GM23248 (cell line): Measurements from ENCODE around the gene SMIM22. TPM values are rescaled to one million over a fixed set of nuclear protein-coding genes. Genes with fewer than 3 reads are reported as not detected.

Experiments used
- DNase-seq: peaks from one replicate; pipeline ENCODE4 v3.0.0-alpha.2; 2015
- H2AFZ ChIP-seq: fragments of 200-600 bp; sonication (generic); 2 replicates; pipeline ENCODE4 v1.6.1; 2016; ENCODE audit warnings: antibody characterized with exemption
- H3F3A ChIP-seq: fragments of 200-600 bp; sonication (generic); 2 replicates; pipeline ENCODE4 v1.6.1; 2016; ENCODE audit warnings: mild to moderate bottlenecking, antibody characterized with exemption, mixed run types; ENCODE audit not compliant: insufficient read depth
- H3K27ac ChIP-seq: fragments of 200-600 bp; sonication (generic); 2 replicates; pipeline ENCODE4 v1.5.1; 2016; ENCODE audit warnings: mild to moderate bottlenecking
- H3K27me3 ChIP-seq: fragments of 200-600 bp; sonication (generic); replicated peaks from 2 replicates; pipeline ENCODE4 v1.6.1; 2016; ENCODE audit warnings: mild to moderate bottlenecking; ENCODE audit not compliant: insufficient read depth
- H3K36me3 ChIP-seq: fragments of 200-600 bp; sonication (generic); 2 replicates; pipeline ENCODE4 v1.6.1; 2016; ENCODE audit warnings: low read depth, mild to moderate bottlenecking
- H3K4me1 ChIP-seq: fragments of 200-600 bp; sonication (generic); 2 replicates; pipeline ENCODE4 v1.6.1; 2016; ENCODE audit warnings: mild to moderate bottlenecking; ENCODE audit not compliant: insufficient read depth
- H3K4me2 ChIP-seq: fragments of 200-600 bp; sonication (generic); one replicate; pipeline ENCODE4 v1.6.1; 2016; ENCODE audit warnings: mild to moderate bottlenecking; ENCODE audit not compliant: unreplicated experiment
- H3K4me3 ChIP-seq: fragments of 200-600 bp; sonication (generic); 2 replicates; pipeline ENCODE4 v1.5.1; 2016; ENCODE audit warnings: mild to moderate bottlenecking
- H3K79me2 ChIP-seq: fragments of 200-600 bp; sonication (generic); 2 replicates; pipeline ENCODE4 v1.6.1; 2016; ENCODE audit warnings: mild to moderate bottlenecking; ENCODE audit not compliant: insufficient read depth
- H3K9ac ChIP-seq: fragments of 200-600 bp; sonication (generic); 2 replicates; pipeline ENCODE4 v1.6.1; 2016; ENCODE audit warnings: mild to moderate bottlenecking
- H3K9me2 ChIP-seq: fragments of 200-600 bp; sonication (generic); 2 replicates; pipeline ENCODE4 v1.6.1; 2016; ENCODE audit warnings: mixed run types, mild to moderate bottlenecking, moderate library complexity; ENCODE audit not compliant: insufficient read depth
- H3K9me3 ChIP-seq: fragments of 200-600 bp; sonication (generic); one replicate; pipeline ENCODE4 v1.6.1; 2017; ENCODE audit warnings: low read depth
- H4K20me1 ChIP-seq: fragments of 200-600 bp; sonication (generic); 2 replicates; pipeline ENCODE4 v1.6.0; 2016; ENCODE audit not compliant: insufficient read depth
- EZH2 ChIP-seq: fragments of 200-600 bp; sonication (generic); IDR thresholded peaks from 2 replicates; pipeline ENCODE4 v1.6.1; 2018; ENCODE audit warnings: antibody characterized with exemption, mild to moderate bottlenecking; ENCODE audit not compliant: insufficient read depth, poor library complexity, severe bottlenecking
- EZH2phosphoT487 ChIP-seq: fragments of 200-600 bp; sonication (generic); IDR thresholded peaks from 2 replicates; pipeline ENCODE4 v1.6.1; 2018; ENCODE audit warnings: antibody characterized with exemption, moderate library complexity, mild to moderate bottlenecking, low read depth; ENCODE audit not compliant: insufficient read depth
- WGBS, 2 experiments: methylation state at CpG; one replicate each; pipeline ENCODE4 v1.1.6; 2015 to 2017; ENCODE audit warnings: low lambda C conversion rate in 2 of 2, low coverage in 1 of 2; ENCODE audit errors: missing lambda C conversion rate in 2 of 2; 5-methylcytosine and 5-hydroxymethylcytosine counted together
- in situ Hi-C: fragments of 300-500 bp; cut with MboI; formaldehyde crosslinking; loops from 2 replicates; pipeline ENCODE4 v1.15.0; 2020
- polyA plus RNA-seq: library from polyadenylated mRNA; unstranded; fragments of >200 nt; fragmentation: Nextera tagmentation; extraction: Ambion mirVana; gene quantifications from 2 replicates; pipeline ENCODE4 v1.2.1, GENCODE V29; 2016
- total RNA-seq: library from RNA; depleted of rRNA; stranded (reverse); fragments of >200 nt; shearing (Covaris generic); gene quantifications from 2 replicates; pipeline ENCODE4 v1.2.3, GENCODE V29; 2014

SMIM22 gene
- total and polyA plus RNA-seq, 2 experiments from 2014 or later, result not detected

DNA sequence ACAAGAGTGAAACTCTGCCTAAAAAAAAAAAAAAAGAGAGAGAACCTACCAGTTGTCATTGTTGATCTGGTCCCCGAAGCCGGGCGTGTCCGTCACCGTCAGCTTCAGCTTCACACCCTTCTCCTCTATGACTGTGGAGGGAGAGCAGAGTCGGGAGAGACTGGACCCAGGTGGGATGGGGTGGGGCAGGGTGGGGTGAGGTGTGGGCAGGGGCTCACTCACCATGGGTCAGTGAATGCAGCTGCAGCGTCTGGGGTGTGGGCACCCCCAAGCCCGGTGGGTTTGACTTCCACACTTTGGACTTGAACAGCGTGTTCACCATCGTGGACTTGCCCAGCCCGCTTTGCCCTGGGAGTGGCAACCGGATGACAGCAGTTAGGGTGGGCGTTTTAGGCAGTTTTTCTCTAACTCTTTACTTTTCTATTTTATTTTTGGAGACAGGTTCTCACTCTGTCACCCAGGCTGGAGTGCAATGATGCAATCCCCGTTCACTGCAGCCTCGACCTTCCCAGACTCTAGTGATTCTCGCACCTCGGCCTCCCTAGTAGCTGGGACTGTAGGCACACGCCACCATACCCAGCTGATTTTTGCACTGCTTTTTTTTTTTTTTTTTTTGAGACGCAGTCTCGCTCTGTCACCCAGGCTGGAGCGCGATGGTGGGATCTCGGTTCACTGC lies 9.3 kb upstream of the SMIM22 start:
- no peaks in the 10 kb centered on the region for H4K20me1 ChIP-seq
- in situ Hi-C loops, result no loop called here
- no peak overlapping the region for H2AFZ ChIP-seq
- 86 to 92% methylated on average over 17 to 21 of the region's 23 CpGs for WGBS, 2 experiments
- no peaks in the 10 kb centered on the region for H3K9me3 ChIP-seq
- no peaks in the 10 kb centered on the region for H3K36me3 ChIP-seq
- H3K9ac ChIP-seq, result no peak overlapping the region
- no peaks in the 10 kb centered on the region for H3K27me3 ChIP-seq
- TF ChIP-seq EZH2 (no peak), EZH2phosphoT487 (no peak)
- H3K4me1 ChIP-seq, result no peaks in the 10 kb centered on the region
- no peak overlapping the region for H3K4me3 ChIP-seq
- H3K79me2 ChIP-seq, result no peaks in the 10 kb centered on the region
- H3K4me2 ChIP-seq, result no peak overlapping the region
- no peaks in the 10 kb centered on the region for H3F3A ChIP-seq
- H3K9me2 ChIP-seq, result no peaks in the 10 kb centered on the region
- no peak overlapping the region for H3K27ac ChIP-seq
- no peak for DNase-seq

DNA sequence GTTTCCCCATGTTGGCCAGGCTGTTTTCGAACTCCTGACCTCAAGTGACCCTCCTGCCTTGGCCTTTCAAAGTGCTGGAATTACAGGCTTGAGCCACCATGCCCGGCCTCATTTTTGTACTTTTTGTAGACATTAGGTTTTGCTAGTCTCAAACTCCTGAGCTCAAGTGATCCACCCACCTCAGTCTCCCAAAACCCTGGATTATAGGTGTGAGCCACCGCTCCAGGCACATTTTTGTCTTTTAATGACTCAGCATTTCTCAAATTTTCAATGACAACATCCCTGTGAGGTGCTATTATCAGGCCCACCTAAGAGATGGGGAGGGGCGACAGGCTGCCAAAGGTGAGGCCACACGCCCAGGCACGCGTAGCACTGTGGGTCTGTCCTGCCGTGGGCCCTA lies 8.1 kb upstream of the SMIM22 start:
- no peak overlapping the region for H2AFZ ChIP-seq
- H3K4me2 ChIP-seq, result no peak overlapping the region
- H3F3A ChIP-seq, result no peaks in the 10 kb centered on the region
- no peak for DNase-seq
- H3K9ac ChIP-seq, result no peak overlapping the region
- TF ChIP-seq EZH2phosphoT487 (no peak), EZH2 (no peak)
- 92 to 93% methylated on average over 8 of the region's 8 CpGs for WGBS, 2 experiments
- no peaks in the 10 kb centered on the region for H4K20me1 ChIP-seq
- H3K27ac ChIP-seq, result no peak overlapping the region
- no peaks in the 10 kb centered on the region for H3K36me3 ChIP-seq
- no peaks in the 10 kb centered on the region for H3K27me3 ChIP-seq
- H3K79me2 ChIP-seq, result no peaks in the 10 kb centered on the region
- H3K9me3 ChIP-seq, result no peaks in the 10 kb centered on the region
- no peaks in the 10 kb centered on the region for H3K4me1 ChIP-seq
- no peaks in the 10 kb centered on the region for H3K9me2 ChIP-seq
- in situ Hi-C loops, result no loop called here
- no peak overlapping the region for H3K4me3 ChIP-seq

DNA sequence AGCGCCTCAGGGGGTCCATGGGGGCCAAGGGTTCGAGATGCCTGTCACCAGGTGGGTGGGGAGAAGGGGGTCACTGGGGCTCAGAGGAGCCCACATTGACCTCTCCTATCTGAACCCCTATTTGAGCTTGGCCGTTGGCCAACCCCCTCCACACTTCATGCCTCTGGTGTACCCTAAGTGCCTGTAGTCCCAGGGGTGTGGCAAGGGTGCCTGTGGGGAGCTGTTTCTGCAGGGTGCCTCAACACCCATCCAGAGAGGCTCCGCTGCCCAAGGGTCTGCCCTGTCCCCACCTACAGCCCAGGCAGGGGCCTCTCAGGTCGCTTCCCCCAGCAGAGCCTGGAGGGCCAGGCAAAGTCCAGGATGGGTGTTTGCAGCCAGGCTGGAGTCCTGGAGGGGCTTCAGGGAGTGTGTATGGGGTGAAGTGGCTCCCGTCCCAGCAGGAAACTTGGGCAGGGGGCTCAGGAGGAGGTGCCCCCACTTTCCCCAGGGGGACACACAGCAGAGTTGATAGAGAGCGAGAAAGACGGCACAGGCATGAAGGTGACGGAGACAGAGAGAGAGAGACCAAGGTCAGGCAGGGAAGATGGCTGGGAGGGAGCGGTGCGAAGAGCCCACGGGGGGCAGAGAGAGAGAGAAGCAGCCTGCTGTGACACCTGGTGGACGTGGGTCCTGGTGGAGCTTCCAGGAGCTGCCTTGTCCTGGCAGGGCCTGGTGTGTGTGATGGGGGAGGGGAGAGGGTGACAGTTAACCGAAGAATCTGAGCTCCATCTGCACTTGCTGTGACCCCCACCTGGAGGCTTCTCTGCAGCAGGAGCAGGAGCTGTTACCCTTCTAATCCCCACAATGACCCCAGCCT lies 7.3 kb upstream of the SMIM22 start, which contains the start of gene SEPTIN12:
Gene SEPTIN12 (minus strand): TSS at position 719 of the 856 bp plus-strand sequence. CDS start 700 bp downstream, at position 19.
- H3K4me3 ChIP-seq, result no peak within 1 kb of the TSS
- no peak within 1 kb of the TSS for H2AFZ ChIP-seq
- H4K20me1 ChIP-seq, result no peaks in the 10 kb centered on the region
- H3K79me2 ChIP-seq, result no peaks in the 10 kb centered on the region
- H3K9ac ChIP-seq, result no peak within 1 kb of the TSS
- no peaks in the 10 kb centered on the region for H3K9me2 ChIP-seq
- no peaks in the 10 kb centered on the region for H3K27me3 ChIP-seq
- in situ Hi-C loops, result no loop called here
- no peaks in the 10 kb centered on the region for H3K9me3 ChIP-seq
- no peak within 1 kb of the TSS for H3K27ac ChIP-seq
- WGBS, 2 experiments, result 59 to 60% methylated on average over 14 of the region's 14 CpGs
- no peak for DNase-seq
- no peak within 1 kb of the TSS for H3K4me2 ChIP-seq
- no peaks in the 10 kb centered on the region for H3F3A ChIP-seq
- H3K4me1 ChIP-seq, result no peaks in the 10 kb centered on the region
- TF ChIP-seq EZH2 (no peak), EZH2phosphoT487 (no peak)
- H3K36me3 ChIP-seq, result no peaks in the 10 kb centered on the region

DNA sequence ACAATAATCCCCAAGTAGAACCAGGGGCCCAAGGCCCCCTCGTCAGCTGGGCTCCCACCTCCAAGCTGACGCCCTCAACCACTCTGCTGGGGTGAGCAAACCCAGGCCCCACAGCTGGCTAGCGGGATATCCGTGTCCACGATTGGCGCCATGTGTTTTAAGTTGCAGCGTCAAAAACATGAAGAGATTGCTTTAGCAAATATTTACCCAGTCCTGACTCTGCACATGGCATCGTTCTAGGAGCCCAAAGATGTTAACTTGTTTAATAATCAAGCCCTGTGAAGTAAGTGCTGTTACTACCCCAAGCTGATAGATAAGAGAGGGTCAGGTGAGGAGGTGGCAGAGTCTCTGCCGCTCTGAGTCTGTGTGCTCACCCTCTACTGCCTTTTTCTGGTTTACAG lies 6.7 kb upstream of the SMIM22 start:
- Histone ChIP-seq H3F3A (no peaks in the 10 kb centered on the region), H3K4me1 (no peaks in the 10 kb centered on the region), H3K36me3 (no peaks in the 10 kb centered on the region), H3K4me3 (no peak overlapping the region), H2AFZ (no peak overlapping the region), H3K27ac (no peak overlapping the region), H3K9me2 (no peaks in the 10 kb centered on the region), H3K4me2 (no peak overlapping the region), H3K9ac (no peak overlapping the region), H3K79me2 (no peaks in the 10 kb centered on the region), H4K20me1 (no peaks in the 10 kb centered on the region), H3K9me3 (no peaks in the 10 kb centered on the region), H3K27me3 (no peaks in the 10 kb centered on the region)
- 65 to 66% methylated on average over 9 of the region's 9 CpGs for WGBS, 2 experiments
- TF ChIP-seq EZH2 (no peak), EZH2phosphoT487 (no peak)
- no peak for DNase-seq
- in situ Hi-C loops, result no loop called here
